ENCODE data around the gene FARP1.

FARP1 gene

DNA sequence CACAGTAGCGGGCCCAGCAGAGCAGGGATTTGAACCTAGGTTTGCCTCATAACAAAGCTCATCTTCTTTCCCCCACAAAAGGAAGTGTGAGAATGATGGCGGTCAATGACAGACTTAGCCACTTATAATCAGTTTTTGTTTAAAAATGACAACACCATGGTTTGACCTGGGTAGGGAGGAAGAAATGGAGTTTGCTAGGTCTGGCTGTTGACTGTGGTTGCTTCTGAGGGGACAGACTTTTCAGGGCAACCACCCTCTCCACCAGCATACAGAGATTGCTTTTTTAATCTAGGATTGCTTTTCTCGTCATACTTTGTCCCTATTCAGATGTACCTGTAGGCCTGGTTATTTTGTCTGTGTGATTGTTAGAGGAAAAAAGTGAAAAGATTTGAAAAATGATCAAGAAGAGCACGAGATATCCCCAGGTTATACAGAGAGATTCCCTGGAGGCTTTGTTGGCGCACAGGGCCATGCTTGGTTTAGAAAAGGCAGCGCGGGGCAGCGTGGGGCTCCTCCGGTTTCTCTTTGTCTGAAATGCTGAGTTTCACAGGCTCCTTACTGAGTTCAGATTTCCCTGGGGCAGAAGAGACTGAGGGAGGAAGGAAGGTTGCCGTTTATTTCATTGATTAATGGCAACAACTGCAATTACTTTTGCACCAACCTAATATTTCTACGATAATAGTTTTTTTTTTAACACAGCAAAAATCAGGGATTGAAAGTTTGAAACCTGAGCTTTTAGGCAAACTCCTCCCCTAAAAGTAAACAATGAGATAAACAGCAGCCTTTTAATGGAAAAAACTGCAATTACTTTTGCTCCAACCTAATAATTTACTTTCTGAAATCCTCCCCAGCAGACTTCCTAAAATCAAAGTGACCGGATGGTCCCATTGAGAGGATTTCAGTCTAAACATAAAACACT, 131.2 kb downstream of the FARP1 start:
- no peak for TF ChIP-seq CTCF (IDR thresholded peaks at IDR 0.05; ENCODE audit: low read depth, low read length)
- DNase-seq: no peak
- Histone ChIP-seq H3K27me3 (ENCODE audit: insufficient read depth, low read depth, severe bottlenecking) (no peaks in the 10 kb centered on the region), H3K4me3 (ENCODE audit: low read depth, low read length) (no peak overlapping the region), H3K36me3 (peaks cover 3% of the 10 kb centered on the region; the same call in 1 of the 2 replicates), H3K27ac (peak overlapping the region; percentile 6), H3K9me3 (ENCODE audit: severe bottlenecking) (no peaks in the 10 kb centered on the region)

DNA sequence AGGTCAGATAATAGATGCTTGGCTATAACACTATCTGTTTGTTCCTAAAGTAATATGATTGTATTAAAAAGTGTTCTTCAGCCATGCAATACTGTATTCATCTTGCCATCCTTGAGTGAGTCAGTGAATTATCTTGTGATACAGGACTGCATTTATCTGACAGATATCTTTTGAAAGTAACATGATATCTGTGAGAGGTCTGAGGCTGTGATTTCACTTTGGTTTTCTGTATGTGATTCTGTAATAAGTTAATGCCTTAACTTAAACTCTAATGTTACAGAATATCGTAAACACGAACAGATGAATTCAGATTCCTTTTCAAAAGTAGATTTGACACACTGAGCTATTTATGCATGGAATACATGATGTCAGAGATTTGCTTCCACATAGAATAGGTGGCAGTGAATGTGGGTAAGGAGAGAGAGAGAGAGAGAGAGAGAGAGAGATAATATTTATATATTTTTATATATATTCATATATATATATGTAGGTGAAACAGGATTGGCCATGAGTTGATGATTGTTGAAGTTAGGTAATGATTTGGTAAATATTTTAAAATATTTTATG, 132.1 kb downstream of the FARP1 start:
- peaks cover 3% of the 10 kb centered on the region; the same call in 1 of the 2 replicates for H3K36me3 ChIP-seq
- no peak overlapping the region for H3K27ac ChIP-seq
- no peak overlapping the region for H3K4me3 ChIP-seq (ENCODE audit: low read depth, low read length)
- H3K27me3 ChIP-seq (ENCODE audit: insufficient read depth, low read depth, severe bottlenecking): no peaks in the 10 kb centered on the region
- H3K9me3 ChIP-seq (ENCODE audit: severe bottlenecking): no peaks in the 10 kb centered on the region
- TF ChIP-seq CTCF (IDR thresholded peaks at IDR 0.05; ENCODE audit: low read depth, low read length): no peak
- DNase-seq: no peak

- Histone ChIP-seq H3K4me3 (ENCODE audit: low read depth, low read length) (no peak overlapping the region), H3K36me3 (peaks cover 3% of the 10 kb centered on the region; the same call in 1 of the 2 replicates), H3K27me3 (ENCODE audit: insufficient read depth, low read depth, severe bottlenecking) (no peaks in the 10 kb centered on the region), H3K9me3 (ENCODE audit: severe bottlenecking) (no peaks in the 10 kb centered on the region), H3K27ac (no peak overlapping the region)
- no peak for TF ChIP-seq CTCF (IDR thresholded peaks at IDR 0.05; ENCODE audit: low read depth, low read length)
- DNase-seq: no peak
These were observed 132.8 kb downstream of the FARP1 start for GRCh38 chr13:98275681-98276171.

DNA sequence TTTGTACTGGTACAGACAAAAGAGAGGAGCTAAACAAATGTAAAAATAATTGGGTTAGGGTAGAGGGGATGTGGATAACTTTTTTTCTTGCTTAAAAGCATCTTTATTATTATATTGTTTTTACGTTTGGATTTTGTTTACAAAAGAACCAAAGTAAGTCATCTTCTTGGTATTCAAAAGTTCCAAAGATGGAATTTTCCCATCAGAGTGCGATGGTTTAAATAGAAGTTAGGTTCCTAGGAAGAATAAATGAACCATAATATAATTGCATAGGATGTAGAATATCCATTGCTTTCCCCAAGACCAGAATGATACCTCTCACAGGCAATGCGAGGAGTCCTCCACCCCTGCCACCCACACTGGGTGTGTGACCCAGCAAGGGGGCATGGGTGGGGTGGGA, 133.6 kb downstream of the FARP1 start:
- H3K4me3 ChIP-seq (ENCODE audit: low read depth, low read length): no peak overlapping the region
- H3K27ac ChIP-seq: no peak overlapping the region
- H3K9me3 ChIP-seq (ENCODE audit: severe bottlenecking): no peaks in the 10 kb centered on the region
- no peak for TF ChIP-seq CTCF (IDR thresholded peaks at IDR 0.05; ENCODE audit: low read depth, low read length)
- DNase-seq: no peak
- H3K36me3 ChIP-seq: no peaks in the 10 kb centered on the region
- no peaks in the 10 kb centered on the region for H3K27me3 ChIP-seq (ENCODE audit: insufficient read depth, low read depth, severe bottlenecking)

DNA sequence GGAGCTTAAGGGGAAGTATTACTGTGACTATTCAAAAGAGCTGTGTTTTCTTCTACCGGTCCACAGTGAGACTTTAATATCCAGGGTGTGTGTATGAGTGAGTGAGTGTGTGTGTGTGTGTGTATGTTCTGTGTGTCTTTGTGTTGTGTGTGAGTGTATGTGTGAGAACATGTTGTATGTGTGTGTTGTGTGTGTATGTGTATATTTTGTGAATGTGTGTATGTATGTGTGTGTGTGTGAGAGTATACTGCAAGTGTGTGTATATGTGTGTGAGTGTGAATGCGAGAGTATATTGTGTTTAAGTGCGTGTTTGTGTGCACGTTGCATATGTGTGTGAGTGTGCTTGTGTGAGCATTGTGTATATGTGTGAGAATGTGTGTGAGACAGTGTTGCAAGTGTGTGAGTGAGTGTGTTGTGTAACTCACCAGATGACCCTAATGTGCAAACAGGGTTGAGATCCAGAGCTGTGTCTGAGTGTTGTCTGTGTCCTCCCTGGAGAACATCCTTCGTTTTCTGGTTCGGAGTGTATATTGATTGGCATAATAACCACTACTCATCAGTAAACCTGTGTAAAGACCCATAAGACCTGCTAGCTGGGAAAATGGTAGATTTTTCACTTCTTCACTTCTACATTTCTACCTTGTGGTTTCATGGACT, 135.3 kb downstream of the FARP1 start:
- no peaks in the 10 kb centered on the region for H3K36me3 ChIP-seq
- H3K4me3 ChIP-seq (ENCODE audit: low read depth, low read length): no peak overlapping the region
- no peak for DNase-seq
- no peaks in the 10 kb centered on the region for H3K27me3 ChIP-seq (ENCODE audit: insufficient read depth, low read depth, severe bottlenecking)
- no peak for TF ChIP-seq CTCF (IDR thresholded peaks at IDR 0.05; ENCODE audit: low read depth, low read length)
- H3K9me3 ChIP-seq (ENCODE audit: severe bottlenecking): no peaks in the 10 kb centered on the region
- H3K27ac ChIP-seq: no peak overlapping the region
